HG03095 (cell line): ENCODE data around the gene LYRM4.

Experiments used
- ATAC-seq: cut with Tn5 transposase; IDR thresholded peaks from one replicate; pipeline ENCODE4 v1.9.1; 2021; ENCODE audit warnings: moderate library complexity; ENCODE audit not compliant: unreplicated experiment

LYRM4 gene

GRCh38 chr6:5206920-5207561 is 53.7 kb downstream of the LYRM4 start:
- ATAC-seq, result no peak

GRCh38 chr6:5205877-5206850 is 54.6 kb downstream of the LYRM4 start:
- ATAC-seq, result no peak

- no peak for ATAC-seq
Measured at GRCh38 chr6:5205035-5205507, 55.7 kb downstream of the LYRM4 start.

- ATAC-seq, result no peak
Measured at GRCh38 chr6:5204376-5204775, 56.4 kb downstream of the LYRM4 start.

GRCh38 chr6:5203546-5203945 is 57.2 kb downstream of the LYRM4 start:
- no peak for ATAC-seq

DNA sequence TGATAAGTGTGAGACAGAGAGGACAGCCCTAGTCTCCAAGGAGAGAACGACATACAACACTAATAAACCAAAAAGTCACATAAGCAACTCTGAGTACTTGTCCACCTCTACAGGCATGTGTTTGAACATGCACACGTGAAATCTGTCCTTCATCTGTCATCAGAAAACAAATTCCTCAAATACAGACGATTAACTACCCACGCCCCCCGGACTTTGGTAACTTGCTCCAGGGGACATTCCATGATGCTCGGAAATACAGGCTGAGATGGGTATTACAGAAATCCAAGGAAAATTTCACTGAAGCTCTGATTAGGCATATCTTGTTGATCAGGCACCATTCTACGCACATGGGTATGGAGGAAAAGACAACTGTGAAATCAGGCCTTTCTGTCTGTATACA is 57.8 kb downstream of the LYRM4 start:
- ATAC-seq, result no peak

DNA sequence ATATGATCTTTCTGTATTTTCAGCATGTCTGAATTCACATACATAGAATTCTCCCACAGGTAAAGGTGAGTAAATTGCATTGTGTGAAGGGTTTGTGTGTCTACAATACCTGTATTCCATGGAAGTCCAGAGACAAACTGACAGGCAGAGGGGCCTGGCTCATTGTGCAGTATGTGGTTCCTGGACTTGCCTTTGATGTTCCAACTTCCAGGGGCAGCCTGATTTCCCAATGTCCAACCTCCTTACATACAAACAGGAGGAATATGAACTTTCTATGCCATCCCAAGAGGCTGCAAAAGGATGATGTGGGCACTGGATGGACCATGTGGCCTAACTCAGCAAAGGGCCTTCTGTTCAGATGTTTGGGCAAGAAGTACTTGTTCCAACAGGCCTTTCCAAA is 58.5 kb downstream of the LYRM4 start:
- no peak for ATAC-seq

GRCh38 chr6:5201271-5201670 is 59.5 kb downstream of the LYRM4 start:
- no peak for ATAC-seq

DNA sequence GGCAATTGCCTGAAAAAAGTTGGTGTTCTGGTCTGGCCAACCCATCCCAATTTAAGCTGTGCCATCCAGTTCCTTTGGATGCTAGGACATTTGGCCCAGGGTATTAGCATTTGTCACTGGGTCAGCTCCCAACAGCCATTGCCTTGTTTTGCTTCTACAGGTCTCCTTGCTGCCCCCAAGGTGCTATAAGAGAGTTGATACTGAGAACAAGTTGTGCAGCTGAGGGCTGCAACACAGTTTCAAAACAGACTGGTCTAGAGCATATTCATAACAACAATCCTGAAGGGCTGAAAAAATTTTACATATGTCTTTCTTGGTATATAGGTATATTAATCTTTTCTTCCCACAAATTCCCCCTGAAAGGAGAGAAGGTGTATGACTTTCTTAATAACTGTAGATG is 61.0 kb downstream of the LYRM4 start:
- no peak for ATAC-seq

DNA sequence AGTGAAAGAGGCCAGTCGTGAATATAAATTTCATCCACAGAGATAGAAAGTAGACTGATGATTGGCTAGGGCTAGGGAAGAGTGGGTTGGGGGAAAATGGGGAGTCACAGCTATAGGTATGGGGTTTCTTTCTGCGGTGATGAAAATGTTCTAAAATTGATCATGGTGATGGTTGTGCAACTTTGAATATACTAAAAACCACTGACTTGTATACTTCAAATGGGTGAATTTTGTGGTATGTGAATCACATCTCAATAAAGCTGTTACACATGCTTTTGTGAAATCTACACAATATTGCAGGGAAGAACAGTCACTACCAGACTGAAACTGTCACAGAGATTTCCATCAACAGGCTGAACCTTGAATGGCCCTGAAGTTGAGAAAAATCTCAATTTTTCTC is 61.5 kb downstream of the LYRM4 start:
- no peak for ATAC-seq

DNA sequence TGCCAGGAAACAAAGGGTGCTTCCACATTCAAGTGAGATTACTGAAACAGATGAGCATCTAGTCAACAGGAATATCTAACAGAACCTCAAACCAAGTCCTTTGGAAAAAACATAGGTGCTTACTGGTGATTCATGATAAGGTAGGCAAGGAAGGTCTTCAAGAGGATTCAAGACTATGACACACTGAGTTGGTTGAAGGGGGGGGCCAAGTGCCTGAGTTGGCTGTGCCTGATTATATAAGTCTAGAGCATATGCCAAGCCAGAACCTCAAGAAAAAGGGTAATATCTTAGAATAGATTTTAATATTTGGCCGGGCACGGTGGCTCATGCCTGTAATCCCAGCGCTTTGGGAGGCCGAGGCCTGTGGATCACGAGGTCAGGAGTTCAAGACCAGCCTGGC is 63.7 kb downstream of the LYRM4 start:
- no peak for ATAC-seq

DNA sequence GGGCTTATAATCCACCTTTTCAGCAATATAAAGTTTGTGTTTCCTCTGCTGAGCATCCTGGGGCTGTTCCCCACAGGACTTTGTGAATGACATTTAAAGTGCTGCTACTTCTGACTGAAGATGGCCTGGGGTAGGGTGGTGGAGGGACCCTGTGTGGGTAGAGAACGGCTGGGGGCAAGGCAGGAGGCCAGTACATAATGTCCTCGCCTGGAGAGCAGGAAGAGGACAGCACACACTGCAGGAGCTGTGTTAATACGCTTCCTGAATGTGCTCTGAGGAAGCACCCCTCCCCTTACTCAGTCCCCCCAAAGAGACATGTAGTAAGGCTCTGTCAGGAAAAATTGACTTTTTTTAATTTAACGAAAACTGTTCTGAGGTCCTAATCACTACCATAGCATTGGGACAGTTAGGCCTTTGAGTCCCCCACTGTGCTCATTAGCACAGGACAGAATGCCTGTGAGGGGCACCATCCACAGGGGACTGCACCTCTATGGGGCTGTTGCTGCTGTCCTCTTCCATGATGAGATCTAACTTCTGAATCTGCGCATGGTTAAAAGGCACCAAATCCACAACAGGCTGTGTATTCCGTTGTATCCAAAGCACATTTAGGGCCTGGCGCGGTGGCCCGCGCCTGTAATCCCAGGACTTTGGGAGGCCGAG is 68.5 kb downstream of the LYRM4 start:
- no peak for ATAC-seq

- ATAC-seq, result no peak
Measured at GRCh38 chr6:5191722-5192121, 69.0 kb downstream of the LYRM4 start.

GRCh38 chr6:5191222-5191621 is 69.5 kb downstream of the LYRM4 start:
- peak; percentile 80 for ATAC-seq

GRCh38 chr6:5190507-5190906 is 70.2 kb downstream of the LYRM4 start:
- ATAC-seq, result no peak

- no peak for ATAC-seq
Measured at GRCh38 chr6:5188646-5189045, 72.1 kb downstream of the LYRM4 start.

DNA sequence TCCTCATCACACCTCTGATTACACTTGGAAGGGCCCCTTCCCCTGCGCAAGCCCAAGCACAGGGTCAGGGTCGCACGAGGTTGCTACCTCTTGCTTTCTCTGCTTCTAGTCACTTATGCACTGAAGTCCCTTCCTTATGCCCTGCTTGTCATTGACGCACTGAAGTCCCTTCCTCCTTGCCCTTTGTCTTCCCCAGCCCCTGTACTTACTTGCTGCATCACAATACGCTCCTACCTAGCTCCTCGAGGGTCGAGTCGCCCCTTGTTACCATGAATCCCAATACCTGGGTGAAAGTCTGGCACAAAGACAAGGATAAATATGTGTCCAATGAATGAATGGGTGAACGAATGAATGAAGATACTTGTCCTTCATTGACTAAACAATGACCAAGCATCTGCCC is 75.9 kb downstream of the LYRM4 start:
- ATAC-seq, result no peak

GRCh38 chr6:5184218-5184617 is 76.5 kb downstream of the LYRM4 start:
- ATAC-seq, result no peak

GRCh38 chr6:5181510-5182317 is 79.0 kb downstream of the LYRM4 start:
- ATAC-seq, result no peak

DNA sequence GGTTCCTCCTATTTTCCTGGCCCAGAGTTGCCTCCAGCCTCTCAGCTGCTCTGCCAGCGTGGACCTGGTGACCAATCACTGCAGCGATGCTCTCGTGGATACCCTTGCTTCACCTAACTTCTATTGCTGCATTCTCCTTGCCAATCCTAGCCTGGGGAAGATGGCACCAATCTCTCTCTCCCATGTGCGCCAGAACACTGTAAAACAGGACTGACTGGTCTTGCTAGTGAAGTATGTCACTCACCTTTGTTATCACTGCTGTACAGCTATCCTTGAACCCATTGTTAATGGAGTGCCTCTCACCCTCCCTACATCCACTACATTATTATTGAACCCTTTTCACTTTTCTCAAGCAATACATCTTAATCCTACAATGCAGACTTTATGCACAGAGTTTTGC is 80.1 kb downstream of the LYRM4 start:
- ATAC-seq, result no peak

- ATAC-seq, result no peak
Measured at GRCh38 chr6:5179917-5180316, 80.8 kb downstream of the LYRM4 start.
